LNCaP clone FGC (cell line): ENCODE data around the gene SALL4.
"Not testable (repeated sequence)": the region's sequence is repeated elsewhere in the genome, so short reads cannot be mapped to it uniquely, and the experiment has no call there.

Source experiments
- DNase-seq: peaks from one replicate; pipeline ENCODE4 v3.0.0-alpha.2; 2011; ENCODE audit warnings: low read depth
- H3K4me3 ChIP-seq: 2 replicates; pipeline ENCODE4 v1.5.1; 2011; ENCODE audit warnings: mild to moderate bottlenecking, low read depth, low read length, control low read depth
- TF ChIP-seq, protein P1 (sequence below): IDR thresholded peaks from 2 replicates; pipeline ENCODE4 v1.5.1; 2012; ENCODE audit warnings: mild to moderate bottlenecking; ENCODE audit not compliant: control insufficient read depth, insufficient read depth; ENCODE audit errors: extremely low read depth

Gene SALL4

DNA sequence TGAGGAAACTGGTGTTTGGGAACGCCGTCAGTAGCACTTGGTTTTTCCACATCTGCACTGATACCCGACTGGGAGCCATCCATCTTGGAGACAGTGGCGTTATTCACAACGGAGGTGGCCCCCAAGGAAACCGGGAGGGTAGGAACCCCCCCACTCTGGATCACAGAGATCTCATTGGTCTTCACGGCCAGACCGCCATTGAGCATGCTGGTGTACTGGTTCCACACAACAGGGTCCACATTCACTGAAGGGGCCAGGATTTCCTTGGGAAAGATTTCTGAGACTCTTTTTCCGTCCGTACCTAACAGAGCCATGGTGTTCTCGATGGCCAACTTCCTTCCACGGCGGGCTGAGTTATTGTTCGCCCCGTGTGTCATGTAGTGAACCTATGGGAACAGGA is 18.0 kb downstream of the SALL4 start:
- no peak overlapping the region for H3K4me3 ChIP-seq
- TF ChIP-seq, protein P1, sequence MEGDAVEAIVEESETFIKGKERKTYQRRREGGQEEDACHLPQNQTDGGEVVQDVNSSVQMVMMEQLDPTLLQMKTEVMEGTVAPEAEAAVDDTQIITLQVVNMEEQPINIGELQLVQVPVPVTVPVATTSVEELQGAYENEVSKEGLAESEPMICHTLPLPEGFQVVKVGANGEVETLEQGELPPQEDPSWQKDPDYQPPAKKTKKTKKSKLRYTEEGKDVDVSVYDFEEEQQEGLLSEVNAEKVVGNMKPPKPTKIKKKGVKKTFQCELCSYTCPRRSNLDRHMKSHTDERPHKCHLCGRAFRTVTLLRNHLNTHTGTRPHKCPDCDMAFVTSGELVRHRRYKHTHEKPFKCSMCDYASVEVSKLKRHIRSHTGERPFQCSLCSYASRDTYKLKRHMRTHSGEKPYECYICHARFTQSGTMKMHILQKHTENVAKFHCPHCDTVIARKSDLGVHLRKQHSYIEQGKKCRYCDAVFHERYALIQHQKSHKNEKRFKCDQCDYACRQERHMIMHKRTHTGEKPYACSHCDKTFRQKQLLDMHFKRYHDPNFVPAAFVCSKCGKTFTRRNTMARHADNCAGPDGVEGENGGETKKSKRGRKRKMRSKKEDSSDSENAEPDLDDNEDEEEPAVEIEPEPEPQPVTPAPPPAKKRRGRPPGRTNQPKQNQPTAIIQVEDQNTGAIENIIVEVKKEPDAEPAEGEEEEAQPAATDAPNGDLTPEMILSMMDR: no peak
- no peak for DNase-seq

DNA sequence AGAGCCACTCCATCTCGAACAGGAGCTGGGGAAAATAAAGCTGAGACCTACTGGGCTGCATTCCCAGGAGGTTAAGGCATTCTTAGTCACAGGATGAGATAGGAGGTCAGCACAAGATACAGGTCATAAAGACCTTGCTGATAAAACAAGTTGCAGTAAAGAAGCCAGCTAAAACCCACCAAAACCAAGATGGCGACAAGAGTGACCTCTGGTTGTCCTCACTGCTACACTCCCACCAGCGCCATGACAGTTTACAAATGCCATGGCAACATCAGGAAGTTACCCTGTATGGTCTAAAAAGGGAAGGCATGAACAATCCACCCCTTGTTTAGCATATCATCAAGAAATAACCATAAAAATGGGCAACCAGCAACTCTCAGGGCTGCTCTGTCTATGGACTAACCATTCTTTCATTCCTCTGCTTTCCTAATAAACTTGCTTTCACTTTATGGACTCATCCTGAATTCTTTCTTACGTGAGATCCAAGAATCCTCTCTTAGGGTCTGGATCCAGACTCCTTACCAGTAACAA is 24.0 kb downstream of the SALL4 start:
- not testable (repeated sequence) for DNase-seq, H3K4me3 ChIP-seq

DNA sequence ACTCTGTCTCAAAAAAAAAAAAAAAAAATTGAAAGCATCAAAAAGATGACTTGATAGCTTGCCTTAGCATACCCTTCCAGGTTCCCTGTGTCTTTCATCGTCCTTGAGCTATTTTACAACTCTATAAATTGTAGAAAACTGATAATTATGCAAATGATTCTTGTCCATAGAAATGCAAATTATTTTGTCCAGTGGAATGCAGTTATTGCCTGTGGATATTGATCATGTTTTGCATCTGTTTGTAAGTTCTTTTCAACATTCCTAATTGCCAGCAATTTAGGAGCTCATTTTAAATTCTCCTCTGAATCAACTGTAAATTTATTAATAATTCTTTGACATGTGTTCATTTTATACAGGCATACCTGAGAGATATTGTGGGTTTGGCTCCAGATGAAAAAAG is 27.1 kb downstream of the SALL4 start:
- TF ChIP-seq, protein P1: no peak
- no peak for DNase-seq
- no peak overlapping the region for H3K4me3 ChIP-seq

DNA sequence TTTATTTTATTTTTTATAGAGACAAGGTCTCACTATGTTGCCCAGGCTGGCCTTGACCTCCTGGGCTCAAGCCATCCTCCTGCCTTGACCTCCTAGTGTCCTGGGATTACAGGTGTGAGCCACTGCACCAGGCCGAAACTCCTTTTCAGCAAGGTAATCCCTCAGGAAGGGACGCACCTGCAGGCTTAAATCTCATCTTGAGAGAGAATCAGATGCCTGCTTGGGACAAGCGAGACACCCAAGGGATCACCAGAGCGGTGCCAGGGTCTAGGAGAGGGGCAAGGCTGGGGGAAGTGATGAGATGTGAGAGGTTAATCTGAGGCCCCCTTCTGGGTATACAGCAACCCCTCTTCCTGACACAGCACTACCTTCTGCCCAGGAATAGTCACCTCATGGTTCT is 30.1 kb downstream of the SALL4 start:
- DNase-seq: no peak
- TF ChIP-seq, protein P1: no peak
- H3K4me3 ChIP-seq: no peak overlapping the region

DNA sequence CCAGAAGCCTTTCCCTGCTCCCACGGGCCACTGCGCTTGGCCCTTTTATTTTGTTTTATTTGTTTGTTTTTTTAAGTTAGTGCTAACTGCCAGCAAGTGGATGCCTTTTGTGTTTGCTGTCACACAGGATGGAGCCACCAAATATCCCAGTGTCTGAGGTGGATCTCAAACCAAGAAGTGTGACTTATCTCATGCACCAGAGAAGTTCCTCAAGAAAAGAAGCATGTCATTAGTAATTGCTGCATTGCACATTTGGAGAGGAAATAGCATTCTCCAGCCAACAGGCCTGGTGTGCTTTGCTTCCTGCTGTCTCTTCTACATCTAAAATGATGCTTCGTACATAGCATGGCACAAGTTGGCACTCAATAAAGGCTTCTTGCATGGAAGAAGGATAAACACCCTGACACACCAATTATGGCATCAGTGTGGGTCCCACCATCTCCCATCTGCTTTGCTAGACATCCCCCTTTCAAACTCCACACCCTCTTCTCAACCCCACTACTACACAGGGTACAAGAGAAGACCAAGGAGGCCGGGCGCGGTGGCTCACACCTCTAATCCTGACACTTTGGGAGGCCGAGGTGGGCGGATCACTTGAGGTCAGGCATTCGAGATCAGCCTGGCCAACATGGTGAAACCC is 32.2 kb downstream of the SALL4 start:
- TF ChIP-seq, protein P1: no peak
- DNase-seq: no peak
- H3K4me3 ChIP-seq: no peak overlapping the region

DNA sequence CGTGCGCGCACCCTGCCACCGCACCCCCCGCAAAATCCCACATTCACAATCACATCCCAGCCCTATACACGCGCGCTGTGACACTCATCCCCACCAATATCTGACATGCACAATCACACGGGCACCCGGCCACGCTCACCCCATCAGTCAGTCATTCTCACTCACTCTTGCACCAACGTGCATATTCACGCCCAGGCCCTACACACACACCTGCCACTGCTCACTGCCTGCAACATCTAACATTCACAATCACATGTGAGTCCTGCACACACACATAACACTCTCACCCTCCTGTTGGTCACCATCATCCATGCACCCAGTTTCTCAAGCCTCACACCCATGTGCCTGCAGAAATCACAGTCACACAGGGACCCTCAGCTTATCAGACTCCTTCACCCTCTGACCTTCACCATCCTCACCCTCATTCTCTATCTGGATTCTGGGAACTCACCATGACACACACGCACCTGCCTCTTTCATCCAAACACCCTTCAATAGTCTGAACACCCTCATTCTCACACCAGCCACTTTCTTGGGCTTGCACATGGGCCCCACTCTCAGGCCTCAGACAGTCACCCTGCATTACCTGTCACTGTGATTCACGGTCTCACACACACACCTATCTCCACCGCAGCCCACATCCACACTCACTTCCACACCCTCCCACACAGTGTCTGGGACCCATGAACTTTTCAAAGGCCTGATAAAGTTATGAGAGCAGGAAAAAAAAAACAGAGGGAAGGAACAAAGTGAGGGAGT is 33.4 kb downstream of the SALL4 start:
- H3K4me3 ChIP-seq: peak overlapping the region; percentile 29
- TF ChIP-seq, protein P1: no peak
- DNase-seq: no peak

DNA sequence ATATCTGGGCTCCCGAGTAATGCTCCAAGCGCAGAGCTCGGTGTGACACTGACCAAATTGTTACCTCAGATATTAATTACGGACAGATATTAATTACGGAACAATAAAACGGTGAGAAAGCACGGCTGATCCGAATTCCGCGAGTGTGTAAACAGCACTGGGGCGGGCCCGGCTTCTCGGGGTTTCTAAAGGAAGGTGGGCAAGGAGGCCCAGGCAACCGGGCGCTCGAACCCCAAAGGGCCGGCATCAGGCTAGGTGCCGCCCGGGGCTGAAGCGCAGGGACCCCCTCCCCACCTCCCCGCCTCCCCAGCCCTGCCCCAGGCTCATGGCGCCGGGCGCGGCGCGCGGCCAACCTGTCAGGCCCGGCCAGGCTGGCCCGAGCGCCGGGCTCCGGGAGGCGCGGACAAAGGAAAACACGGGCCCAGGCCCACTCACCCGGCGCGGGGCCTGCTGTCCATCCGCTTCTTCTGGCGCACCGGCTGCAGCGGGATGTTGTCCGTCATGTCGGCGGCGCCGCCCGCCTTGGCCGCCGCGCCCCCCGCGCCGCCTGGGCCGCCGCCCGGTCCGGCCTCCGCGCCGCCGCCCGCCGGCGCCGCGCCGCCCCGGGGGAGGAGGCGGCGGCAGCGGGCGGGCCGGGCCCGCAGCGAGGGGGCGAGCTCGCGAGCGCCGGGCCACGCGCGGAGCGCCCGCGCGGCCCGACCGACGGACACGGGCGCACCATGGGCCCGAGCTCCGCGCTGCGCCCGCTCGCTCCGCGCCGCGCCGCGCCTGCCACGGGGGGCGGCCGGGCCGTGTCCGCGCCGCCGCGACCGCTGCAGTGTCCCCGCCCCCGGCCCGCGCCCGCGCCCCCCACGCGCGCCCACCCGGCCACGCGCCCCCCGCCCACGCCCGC is 34.2 kb downstream of the SALL4 start, which contains the start of gene ATP9A:
Gene ATP9A (minus strand): TSS at position 524 of the 892 bp plus-strand sequence. CDS start 21 bp downstream, at position 503.
- TF ChIP-seq, protein P1: no peak
- DNase-seq: no peak
- peak within 1 kb of the TSS; percentile 94 for H3K4me3 ChIP-seq
